Activated gamma-delta T cell treated with Interleukin-2 at 50 U/mL for 16 hours (primary cell): ENCODE measurements around the gene PHPT1.

Experiments used
- DNase-seq: peaks from one replicate; pipeline ENCODE4 v3.0.0-alpha.2; 2020

The PHPT1 gene

DNA sequence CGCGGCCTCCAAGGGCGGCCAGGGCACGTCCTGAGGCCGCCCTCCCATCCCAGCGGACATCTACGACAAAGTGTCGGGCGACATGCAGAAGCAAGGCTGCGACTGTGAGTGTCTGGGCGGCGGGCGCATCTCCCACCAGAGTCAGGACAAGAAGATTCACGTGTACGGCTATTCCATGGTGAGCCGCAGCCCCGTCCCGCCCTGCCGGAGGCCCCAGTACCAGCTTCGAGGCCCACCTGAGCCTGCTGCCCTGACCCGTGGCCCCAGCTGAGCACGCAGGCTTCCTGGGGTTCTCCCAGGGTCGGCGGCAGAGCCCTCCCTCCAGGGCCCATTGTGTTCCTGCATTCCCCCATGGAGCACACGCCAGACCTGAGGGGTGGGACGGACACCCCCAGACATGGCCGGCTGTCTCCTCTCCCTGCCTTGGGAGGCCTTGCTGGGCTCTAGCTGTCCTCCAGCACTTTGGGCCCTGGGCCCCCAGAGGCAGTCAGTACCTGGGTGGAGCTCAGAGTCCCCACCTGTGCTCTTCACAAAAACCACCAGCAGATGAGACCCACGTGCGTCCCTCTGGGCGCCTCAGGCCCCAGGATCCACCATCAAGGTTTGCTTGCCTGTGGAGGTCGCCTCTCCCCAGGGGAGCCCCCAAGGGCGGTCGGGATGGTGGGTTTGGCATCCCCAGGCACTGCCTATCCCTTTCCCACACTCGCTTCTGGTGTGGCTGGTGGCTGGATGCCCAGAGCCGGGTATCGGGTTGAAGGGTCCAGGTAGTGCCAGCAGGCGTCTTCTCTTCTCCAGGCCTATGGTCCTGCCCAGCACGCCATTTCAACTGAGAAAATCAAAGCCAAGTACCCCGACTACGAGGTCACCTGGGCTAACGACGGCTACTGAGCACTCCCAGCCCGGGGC, 1.0 kb downstream of the PHPT1 start:
- DNase-seq = no peak

DNA sequence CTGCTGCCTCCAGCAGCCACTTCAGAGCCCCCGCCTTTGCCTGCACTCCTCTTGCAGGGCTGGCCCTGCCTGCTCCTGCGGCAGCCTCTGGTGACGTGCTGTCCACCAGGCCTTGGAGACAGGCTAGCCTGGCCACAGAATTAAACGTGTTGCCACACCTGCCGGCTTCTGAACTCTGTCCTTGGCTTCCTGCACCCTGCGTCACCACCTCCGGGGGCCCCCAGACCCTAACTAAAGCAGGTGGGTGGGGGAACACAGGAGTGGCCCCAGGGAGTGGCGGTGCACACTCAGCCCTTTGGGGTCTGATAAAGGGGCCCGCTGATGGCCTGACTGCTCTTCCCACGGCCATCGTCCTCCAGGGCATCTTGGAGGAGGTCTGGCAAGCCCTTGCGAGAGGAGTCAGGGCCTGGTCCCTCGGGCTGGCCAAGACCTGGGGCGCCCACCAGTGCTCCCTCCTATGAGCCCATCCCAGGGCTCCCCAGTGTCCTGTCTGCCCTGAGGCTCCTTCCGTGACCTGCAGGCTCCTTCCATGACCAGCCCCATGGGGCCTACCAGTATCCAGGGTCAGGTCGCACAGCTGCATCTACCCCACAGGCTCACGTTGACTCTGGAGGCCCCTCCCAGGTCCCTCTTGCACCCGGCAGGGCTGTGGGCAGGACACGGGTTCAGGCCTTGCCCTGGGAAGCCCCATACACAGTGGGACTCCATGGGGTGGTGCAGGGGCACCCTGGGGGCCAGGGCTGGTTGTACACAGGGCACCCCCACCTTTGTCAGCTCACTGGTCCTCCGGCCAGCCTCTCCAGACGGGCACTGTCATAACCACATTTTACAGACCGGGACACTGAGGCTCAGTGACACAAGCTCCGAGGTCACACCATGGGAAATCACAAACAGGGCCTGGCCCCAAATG, 1.9 kb downstream of the PHPT1 start:
- DNase-seq = no peak

DNA sequence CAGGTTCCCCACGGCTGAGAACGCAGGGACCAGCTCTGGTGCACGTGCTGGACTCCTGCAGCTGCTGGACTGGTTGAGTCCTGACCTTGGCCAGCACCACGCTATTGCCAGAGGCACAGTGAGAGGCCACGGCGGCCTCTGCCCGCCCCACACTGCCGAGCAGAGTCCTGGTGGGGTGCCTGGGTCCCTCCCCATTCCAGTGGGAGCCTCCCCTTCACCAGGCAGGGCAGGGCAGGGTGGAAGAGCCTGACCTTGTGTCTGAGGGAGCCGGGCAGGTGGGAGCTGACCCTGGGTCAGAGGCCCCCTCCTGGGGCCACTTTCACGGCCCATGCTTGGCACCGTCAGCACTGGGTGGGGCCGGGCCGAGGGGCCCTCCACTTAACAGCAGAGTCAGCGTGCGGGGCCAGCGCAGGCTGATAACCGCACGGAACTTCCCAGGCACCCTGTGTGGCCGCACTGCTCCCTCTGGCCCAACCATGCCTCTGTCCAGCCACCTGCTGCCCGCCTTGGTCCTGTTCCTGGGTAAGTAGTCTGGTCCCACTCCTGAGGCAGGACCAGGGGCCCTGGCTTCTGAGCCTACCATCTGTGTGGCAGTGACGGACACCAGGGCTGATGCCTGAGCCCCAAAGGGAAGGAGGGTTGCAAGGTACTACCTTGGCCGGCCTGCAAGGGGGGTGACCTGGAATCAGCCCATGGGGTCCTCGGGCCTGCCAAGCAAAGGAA, 2.9 kb downstream of the PHPT1 start, which contains the start of gene MAMDC4:
MAMDC4 (plus strand) TSS at position 406 of the 723 bp plus-strand sequence; CDS start at position 477, 71 bp downstream.
- no peak for DNase-seq

DNA sequence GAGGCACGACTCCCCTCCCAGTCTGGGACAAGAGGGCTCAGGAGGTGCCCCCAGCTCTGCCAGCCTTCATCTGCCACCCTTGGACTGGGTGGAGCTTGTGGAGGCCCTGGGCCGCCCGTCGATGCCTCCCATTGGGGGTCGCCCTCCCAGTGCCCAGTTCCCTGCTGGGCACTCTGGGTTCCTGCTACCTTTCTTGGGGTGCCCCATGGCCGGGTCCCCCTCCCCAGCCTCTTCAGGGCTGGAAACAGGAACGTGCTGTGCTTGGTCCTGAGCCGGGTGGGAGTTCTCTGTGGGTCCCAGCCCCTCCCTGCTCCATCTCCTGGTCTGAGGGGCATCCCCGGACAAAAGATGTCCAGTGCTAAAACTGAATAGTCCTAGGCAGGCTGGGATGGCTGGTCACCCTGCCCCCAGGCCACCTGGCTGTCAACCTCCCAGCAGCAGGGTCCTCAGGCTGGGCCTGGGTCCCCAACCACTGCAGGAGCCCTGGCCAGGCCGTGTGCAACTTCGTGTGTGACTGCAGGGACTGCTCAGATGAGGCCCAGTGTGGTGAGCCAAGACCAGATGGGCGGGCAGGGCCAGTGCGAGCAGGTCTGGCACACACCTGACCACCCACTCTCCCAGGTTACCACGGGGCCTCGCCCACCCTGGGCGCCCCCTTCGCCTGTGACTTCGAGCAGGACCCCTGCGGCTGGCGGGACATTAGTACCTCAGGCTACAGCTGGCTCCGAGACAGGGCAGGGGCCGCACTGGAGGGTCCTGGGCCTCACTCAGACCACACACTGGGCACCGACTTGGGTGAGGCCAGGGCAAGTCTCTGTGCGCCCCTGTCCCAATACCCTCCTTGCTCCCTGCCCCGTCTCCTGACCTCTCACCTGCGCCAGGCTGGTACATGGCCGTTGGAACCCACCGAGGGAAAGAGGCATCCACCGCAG, 3.7 kb downstream of the PHPT1 start:
- DNase-seq = no peak

DNA sequence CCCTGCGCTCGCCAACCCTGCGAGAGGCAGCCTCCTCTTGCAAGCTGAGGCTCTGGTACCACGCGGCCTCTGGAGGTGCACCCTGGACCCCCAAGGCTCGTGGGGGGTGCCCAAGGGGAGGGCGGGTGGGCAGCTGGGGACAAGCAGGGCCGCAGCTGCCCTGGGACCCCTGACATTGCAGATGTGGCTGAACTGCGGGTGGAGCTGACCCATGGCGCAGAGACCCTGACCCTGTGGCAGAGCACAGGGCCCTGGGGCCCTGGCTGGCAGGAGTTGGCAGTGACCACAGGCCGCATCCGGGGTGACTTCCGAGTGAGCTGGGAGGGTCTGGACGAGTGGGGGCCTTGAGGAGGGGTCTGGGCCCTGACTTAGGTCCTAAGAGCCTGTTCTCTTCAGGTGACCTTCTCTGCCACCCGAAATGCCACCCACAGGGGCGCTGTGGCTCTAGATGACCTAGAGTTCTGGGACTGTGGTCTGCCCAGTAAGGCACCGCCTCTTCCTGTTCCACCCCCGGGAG, 4.4 kb downstream of the PHPT1 start:
- no peak for DNase-seq

DNA sequence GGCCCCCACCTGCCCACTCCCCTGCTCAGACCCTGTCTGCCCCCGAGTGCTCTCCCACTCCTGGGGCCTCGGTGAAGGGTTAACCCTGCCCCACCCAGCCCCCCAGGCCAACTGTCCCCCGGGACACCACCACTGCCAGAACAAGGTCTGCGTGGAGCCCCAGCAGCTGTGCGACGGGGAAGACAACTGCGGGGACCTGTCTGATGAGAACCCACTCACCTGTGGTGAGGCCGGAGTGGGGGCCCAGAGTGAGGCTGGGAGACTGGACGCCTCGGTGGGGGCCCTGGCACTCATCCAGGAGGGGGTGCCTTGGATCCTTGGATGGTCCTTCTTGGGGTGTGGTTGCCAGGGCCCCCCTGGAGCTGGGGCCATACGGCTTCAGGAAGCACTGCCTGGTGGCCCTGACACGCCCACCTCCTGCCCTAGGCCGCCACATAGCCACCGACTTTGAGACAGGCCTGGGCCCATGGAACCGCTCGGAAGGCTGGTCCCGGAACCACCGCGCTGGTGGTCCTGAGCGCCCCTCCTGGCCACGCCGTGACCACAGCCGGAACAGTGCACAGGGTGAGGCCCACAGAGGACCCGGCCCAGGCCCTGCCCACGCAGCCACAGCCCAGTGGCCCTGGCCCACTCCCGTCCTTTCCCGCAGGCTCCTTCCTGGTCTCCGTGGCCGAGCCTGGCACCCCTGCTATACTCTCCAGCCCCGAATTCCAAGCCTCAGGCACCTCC, 5.1 kb downstream of the PHPT1 start:
- no peak for DNase-seq

DNA sequence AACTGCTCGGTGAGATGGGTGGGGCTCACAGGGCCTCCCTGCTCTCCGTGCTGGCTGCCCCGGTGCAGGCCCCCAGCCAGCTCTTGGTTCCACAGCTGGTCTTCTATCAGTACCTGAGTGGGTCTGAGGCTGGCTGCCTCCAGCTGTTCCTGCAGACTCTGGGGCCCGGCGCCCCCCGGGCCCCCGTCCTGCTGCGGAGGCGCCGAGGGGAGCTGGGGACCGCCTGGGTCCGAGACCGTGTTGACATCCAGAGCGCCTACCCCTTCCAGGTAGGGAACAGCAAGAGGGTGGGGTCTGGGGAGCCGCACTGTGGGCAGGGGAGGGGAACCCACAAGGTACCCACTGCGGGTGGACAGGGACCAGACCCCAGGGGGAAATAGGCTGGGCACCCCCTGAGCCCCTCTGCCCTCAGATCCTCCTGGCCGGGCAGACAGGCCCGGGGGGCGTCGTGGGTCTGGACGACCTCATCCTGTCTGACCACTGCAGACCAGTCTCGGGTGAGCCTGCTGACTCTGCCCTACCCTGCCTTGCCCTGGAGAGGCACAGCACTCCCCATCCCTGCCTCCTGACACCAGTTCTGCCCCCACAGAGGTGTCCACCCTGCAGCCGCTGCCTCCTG, 5.7 kb downstream of the PHPT1 start:
- DNase-seq = no peak

DNA sequence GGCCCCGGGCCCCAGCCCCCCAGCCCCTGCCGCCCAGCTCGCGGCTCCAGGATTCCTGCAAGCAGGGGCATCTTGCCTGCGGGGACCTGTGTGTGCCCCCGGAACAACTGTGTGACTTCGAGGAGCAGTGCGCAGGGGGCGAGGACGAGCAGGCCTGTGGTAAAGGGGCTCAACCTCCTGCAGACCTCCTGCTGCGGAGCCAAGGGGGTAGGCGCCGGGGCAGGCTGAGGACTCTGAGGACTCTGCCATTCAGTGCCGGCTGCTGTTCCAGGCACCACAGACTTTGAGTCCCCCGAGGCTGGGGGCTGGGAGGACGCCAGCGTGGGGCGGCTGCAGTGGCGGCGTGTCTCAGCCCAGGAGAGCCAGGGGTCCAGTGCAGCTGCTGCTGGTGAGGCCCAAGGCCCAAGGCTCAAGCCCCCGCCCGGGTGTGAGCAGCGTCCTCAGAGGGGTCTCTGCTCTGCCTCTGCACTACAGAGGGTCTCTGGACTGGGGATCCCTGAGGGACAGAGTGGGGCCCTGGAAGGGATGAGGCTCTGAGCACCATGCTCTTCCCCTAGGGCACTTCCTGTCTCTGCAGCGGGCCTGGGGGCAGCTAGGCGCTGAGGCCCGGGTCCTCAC, 6.4 kb downstream of the PHPT1 start:
- no peak for DNase-seq

DNA sequence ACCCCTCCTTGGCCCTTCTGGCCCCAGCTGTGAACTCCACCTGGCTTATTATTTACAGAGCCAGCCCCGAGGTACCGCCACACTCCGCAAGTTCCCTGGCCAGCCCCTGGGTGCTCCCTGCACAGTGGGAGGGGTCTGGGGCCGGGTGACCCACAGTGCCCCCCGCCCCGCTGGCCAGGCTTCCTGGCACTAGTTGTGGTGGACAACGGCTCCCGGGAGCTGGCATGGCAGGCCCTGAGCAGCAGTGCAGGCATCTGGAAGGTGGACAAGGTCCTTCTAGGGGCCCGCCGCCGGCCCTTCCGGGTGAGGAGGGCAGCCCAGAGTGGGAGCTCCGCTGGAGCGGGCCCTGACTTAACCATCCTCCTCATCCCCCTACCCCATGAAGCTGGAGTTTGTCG, 6.9 kb downstream of the PHPT1 start:
- no peak for DNase-seq

DNA sequence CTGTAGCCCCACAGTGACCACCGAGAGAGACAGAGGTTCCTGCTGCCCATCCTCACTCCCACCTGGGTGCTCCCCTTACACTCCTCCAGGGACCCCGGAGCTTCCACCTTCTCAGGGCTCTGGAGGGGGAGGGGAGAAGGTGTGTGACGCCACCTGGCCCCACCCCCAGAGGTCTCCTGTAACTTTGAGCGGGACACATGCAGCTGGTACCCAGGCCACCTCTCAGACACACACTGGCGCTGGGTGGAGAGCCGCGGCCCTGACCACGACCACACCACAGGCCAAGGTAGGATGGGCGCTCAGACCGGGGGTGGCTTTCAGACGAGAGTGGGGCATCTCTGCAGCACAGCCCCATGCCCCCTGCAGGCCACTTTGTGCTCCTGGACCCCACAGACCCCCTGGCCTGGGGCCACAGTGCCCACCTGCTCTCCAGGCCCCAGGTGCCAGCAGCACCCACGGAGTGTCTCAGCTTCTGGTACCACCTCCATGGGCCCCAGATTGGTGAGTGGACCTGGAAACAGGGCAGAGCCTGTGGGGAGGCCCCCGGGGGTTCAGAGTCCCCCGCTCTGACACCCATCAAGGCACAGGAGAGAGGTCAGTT, 7.4 kb downstream of the PHPT1 start:
- DNase-seq = no peak

DNA sequence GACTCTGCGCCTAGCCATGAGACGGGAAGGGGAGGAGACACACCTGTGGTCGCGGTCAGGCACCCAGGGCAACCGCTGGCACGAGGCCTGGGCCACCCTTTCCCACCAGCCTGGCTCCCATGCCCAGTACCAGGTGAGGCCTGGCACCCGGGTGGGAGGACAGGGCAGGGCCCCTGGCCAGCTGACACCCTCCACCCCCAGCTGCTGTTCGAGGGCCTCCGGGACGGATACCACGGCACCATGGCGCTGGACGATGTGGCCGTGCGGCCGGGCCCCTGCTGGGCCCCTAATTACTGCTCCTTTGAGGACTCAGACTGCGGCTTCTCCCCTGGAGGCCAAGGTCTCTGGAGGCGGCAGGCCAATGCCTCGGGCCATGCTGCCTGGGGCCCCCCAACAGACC, 8.0 kb downstream of the PHPT1 start:
- DNase-seq = no peak

DNA sequence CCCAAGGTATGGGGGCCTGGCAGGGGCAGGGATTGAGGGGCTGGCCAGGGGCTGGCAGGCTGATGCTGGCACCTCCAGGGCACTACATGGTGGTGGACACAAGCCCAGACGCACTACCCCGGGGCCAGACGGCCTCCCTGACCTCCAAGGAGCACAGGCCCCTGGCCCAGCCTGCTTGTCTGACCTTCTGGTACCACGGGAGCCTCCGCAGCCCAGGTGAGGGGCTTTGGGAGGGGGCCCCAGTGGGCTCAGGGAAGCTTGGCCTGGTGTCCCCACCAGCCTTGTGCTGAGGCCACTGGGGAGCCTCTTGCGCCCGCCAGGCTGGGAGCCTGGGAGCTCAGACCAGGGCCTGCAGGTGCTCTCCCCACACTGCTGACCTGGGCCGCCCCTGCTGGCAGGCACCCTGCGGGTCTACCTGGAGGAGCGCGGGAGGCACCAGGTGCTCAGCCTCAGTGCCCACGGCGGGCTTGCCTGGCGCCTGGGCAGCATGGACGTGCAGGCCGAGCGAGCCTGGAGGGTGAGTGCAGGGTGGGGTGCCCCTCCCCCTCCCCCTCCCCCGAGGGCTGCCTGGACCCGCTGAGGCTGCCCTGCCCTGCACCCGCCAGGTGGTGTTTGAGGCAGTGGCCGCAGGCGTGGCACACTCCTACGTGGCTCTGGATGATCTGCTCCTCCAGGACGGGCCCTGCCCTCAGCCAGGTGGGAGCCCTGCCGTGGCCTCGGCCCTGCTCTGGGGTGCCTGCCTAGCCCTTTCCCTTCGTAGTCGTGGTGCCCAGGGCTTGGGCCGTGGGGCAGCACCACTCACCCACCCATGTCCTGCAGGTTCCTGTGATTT, 8.6 kb downstream of the PHPT1 start:
- DNase-seq = no peak

DNA sequence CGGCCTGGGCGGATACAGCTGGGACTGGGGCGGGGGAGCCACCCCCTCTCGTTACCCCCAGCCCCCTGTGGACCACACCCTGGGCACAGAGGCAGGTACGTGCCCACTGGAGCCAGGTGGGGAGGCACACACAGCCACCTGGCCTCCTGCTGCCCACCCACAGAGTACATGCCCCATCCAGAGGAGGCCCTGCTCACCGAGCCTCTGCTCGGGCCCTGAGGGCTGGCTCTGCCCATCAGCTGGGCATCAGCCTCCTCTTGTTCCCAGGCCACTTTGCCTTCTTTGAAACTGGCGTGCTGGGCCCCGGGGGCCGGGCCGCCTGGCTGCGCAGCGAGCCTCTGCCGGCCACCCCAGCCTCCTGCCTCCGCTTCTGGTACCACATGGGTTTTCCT, 9.2 kb downstream of the PHPT1 start:
- DNase-seq = no peak

DNA sequence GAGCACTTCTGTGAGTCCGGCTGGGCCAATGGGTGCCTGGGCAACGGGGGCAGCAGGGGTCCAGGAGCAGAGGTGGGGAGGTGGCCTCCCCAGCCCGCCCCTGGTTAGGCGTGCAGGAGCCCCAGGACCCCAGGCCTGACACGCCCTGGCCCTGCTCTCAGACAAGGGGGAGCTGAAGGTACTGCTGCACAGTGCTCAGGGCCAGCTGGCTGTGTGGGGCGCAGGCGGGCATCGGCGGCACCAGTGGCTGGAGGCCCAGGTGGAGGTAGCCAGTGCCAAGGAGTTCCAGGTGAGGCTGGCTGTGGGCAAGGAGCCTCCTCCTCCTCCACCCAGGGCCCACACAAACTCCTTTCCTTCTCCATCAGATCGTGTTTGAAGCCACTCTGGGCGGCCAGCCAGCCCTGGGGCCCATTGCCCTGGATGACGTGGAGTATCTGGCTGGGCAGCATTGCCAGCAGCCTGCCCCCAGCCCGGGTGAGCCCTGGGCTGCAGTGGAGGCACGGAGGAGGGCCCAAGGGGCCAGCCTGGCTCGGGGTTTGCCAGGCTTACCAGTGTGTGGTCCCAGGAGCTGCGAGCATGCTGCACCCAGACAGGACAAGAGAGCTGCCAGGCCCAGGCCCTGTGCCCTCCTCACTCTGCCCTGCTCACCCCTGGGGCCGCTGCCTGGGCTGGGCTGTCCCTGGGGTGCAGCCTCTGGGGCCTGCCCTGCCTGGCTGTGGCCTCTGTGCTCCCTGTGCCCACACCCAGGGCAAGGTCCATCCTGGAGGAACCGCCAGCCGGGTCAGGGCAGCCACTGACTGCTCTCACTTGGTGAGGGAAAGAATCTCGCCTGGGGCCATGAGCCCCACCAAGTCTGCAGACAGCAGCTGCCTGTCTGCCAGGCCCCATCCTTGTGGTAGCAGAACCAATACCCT, 9.9 kb downstream of the PHPT1 start:
- DNase-seq = no peak

DNA sequence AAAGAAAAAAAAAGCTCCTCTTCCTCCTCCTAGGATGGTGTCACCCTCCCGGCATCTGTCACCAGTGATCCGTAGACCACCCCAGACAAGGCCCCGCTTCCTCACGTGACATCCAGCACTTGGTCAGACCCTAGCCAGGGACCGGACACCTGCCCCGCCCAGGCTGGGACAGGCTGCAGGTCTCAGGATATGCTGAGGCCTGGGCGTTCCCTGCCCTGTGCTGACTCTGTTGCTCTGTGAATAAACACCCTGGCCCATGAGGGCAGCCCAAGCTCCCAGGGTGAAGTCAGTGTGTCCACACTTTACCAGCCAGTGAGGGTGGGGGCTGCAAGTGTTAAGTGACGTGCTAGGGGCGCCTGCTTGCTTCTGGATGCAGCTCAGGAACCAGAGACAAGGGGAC, 11.3 kb downstream of the PHPT1 start:
- DNase-seq = no peak

DNA sequence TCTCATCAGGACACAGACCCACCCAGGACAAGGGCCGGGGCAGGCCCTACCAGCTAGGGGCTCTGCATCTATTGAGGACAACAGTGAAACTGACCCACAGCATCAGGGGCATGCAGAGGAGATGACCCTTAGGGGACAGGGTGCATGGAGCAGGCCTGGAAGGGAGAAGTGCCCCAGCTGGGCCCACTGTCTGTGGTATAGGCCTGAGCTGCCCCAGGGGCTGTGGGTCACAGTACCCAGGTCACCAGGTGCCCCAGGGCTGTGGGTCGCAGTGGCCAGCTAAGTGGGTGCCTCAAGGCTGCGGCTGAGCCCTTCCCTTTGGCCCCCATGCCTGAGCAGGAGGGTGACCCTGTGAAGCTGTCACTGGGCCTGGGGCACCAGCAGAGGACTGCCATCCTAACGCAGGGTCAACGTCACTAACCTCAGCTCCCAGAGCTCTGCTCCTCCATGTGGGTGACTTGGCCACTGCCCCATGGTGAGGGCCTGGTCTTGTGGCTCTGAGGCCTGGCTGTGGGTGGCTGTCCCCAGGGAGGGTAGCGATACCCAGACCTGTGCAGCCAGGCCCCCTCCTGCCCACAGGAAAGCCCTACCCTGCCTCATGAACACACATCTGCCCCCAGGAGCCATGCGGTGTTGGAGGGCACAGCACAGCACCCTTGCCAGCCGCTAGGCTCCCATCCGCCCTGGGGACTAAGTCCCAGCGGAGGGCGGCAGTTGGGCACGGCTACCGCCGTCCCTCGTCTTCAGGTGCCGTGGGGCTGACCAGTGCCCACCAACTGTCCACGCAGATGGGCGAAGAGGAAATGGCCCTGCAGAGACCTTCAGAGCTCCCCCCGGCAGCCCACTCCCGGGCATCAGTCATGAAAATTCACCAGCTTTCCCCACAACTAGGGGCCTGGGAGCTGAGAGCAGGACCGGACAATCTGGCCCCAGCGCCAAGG, 12.0 kb downstream of the PHPT1 start:
- DNase-seq = no peak
